HepG2 (cell line): Measurements from ENCODE around the gene PLEKHA6. TPM values are rescaled to one million over a fixed set of nuclear protein-coding genes. Genes with fewer than 3 reads are reported as not detected.

Experiments
- ATAC-seq: fragments of 200-7000 bp; cut with Tn5 transposase; 3 replicates; pipeline ENCODE4 v1.9.1; 2020; ENCODE audit warnings: mild to moderate bottlenecking, moderate library complexity
- BruUV-seq: library from RNA; stranded (reverse); fragments of 400-500 nt; replicated peaks from 2 replicates; lab custom pipeline; 2021; lab: Mats Ljungman, UMichigan
- CTCF ChIA-PET: fragments of 300-600 bp; formaldehyde crosslinking; extraction: SDS; loops from one replicate; lab custom pipeline; 2021; ENCODE audit warnings: low total read pairs, inconsistent platforms, low intra/inter-chr PET ratio; lab: Yijun Ruan, JAX
- POLR2A ChIA-PET: fragments of 350-600 bp; sonication (Branson Sonifier 250); formaldehyde crosslinking; loops from one replicate; lab custom pipeline; 2020; ENCODE audit warnings: antibody characterized with exemption, inconsistent platforms; lab: Yijun Ruan, JAX
- DNase-seq: peaks from one replicate; pipeline ENCODE4 v3.0.0-alpha.2; 2015; ENCODE audit warnings: low spot score
- FAIRE-seq: peaks from 3 replicates; lab custom pipeline; 2011; peaks lifted over from hg19 to GRCh38; lab: Jason Lieb, UNC
- H2AFZ ChIP-seq: one replicate; pipeline ENCODE4 v1.6.1; 2011; ENCODE audit warnings: low read length, inconsistent platforms
- H3K27ac ChIP-seq: fragments of 300-600 bp; 3 replicates; pipeline ENCODE4 v1.8.0; 2011; ENCODE audit warnings: mixed run types, mild to moderate bottlenecking, mixed read lengths, low read length, inconsistent platforms; ENCODE audit not compliant: insufficient read depth; ENCODE audit errors: extremely low read length
- H3K27me3 ChIP-seq, 2 experiments: fragments of 200-600 bp in 1 of 2; 2 replicates in 1 of 2; 3 replicates in 1 of 2; pipeline versions ENCODE4 v1.6.0 to v1.8.0; 2011; ENCODE audit warnings: low read length in 2 of 2, mild to moderate bottlenecking in 2 of 2, moderate library complexity in 2 of 2, inconsistent platforms in 1 of 2; ENCODE audit not compliant: insufficient read depth in 2 of 2, control insufficient read depth in 1 of 2
- H3K36me3 ChIP-seq, 2 experiments: fragments of 200-600 bp in 1 of 2; replicated peaks in 1 of 2; 2 replicates in 1 of 2; 3 replicates in 1 of 2; pipeline versions ENCODE4 v1.5.1 to v1.8.0; 2011; ENCODE audit warnings: low read length in 2 of 2, inconsistent platforms in 1 of 2; ENCODE audit not compliant: insufficient read depth in 2 of 2, control insufficient read depth in 1 of 2
- H3K4me1 ChIP-seq: 2 replicates; pipeline ENCODE4 v1.5.1; 2012; ENCODE audit warnings: low read length, inconsistent platforms; ENCODE audit not compliant: insufficient read depth
- H3K4me2 ChIP-seq: 2 replicates; pipeline ENCODE4 v1.6.0; 2011; ENCODE audit warnings: low read depth, low read length, inconsistent platforms
- H3K4me3 ChIP-seq, 3 experiments: fragments of 200-600 bp in 1 of 3; sonication (generic), shearing (Covaris generic) in 1 of 3; replicated peaks in 1 of 3; 2 replicates each; pipeline ENCODE4 v1.5.1; 2011 to 2016; ENCODE audit warnings: low read length in 3 of 3, inconsistent platforms in 2 of 3, low read depth in 2 of 3, mild to moderate bottlenecking in 2 of 3, control low read depth in 1 of 3, mixed read lengths in 1 of 3; ENCODE audit not compliant: insufficient read depth in 1 of 3
- H3K79me2 ChIP-seq: one replicate; pipeline ENCODE4 v1.6.1; 2011; ENCODE audit warnings: low read length, inconsistent platforms; ENCODE audit not compliant: insufficient read depth
- H3K9ac ChIP-seq: 2 replicates; pipeline ENCODE4 v1.6.0; 2011; ENCODE audit warnings: mild to moderate bottlenecking, low read depth, low read length, inconsistent platforms; ENCODE audit not compliant: insufficient read depth
- H3K9me3 ChIP-seq: 2 replicates; pipeline ENCODE4 v1.5.1; 2012; ENCODE audit warnings: mild to moderate bottlenecking, low read length
- H4K20me1 ChIP-seq: 2 replicates; pipeline ENCODE4 v1.6.0; 2011; ENCODE audit warnings: inconsistent platforms, mild to moderate bottlenecking, low read length, moderate library complexity; ENCODE audit not compliant: insufficient read depth
- ARID4A ChIP-seq: sonication (generic); formaldehyde crosslinking; IDR thresholded peaks from 2 replicates; pipeline ENCODE4 v1.5.0; 2020; ENCODE audit warnings: mild to moderate bottlenecking, missing genetic modification reagents, borderline replicate concordance
- CTCF ChIP-seq: sonication (generic); formaldehyde crosslinking; IDR thresholded peaks from 2 replicates; pipeline ENCODE4 v1.5.0; 2020; ENCODE audit warnings: mild to moderate bottlenecking, missing genetic modification reagents, moderate library complexity
- ESRRA ChIP-seq: sonication (generic); formaldehyde crosslinking; IDR thresholded peaks from 2 replicates; pipeline ENCODE4 v1.5.1; 2020; ENCODE audit warnings: mild to moderate bottlenecking, low read depth, missing genetic modification reagents
- NCOR1 ChIP-seq: fragments of 200-600 bp; sonication (generic); IDR thresholded peaks from 2 replicates; pipeline ENCODE4 v1.7.0; 2017; ENCODE audit warnings: antibody characterized with exemption, low read length, borderline replicate concordance
- NR2C2 ChIP-seq: sonication (generic); formaldehyde crosslinking; IDR thresholded peaks from 2 replicates; pipeline ENCODE4 v1.4.0; 2020; ENCODE audit warnings: missing genetic modification reagents, mild to moderate bottlenecking, moderate library complexity, borderline replicate concordance
- NR2F2 ChIP-seq: IDR thresholded peaks from 2 replicates; pipeline ENCODE4 v1.6.1; 2012; ENCODE audit warnings: low read depth, inconsistent platforms, borderline replicate concordance
- NR2F6 ChIP-seq, 2 experiments: IDR thresholded peaks; 2 replicates each; pipeline ENCODE4 v1.6.1; 2016; ENCODE audit warnings: antibody characterized with exemption in 1 of 2, mild to moderate bottlenecking in 1 of 2
- POGZ ChIP-seq: sonication (generic); formaldehyde crosslinking; IDR thresholded peaks from 2 replicates; pipeline ENCODE4 v1.4.0; 2020; ENCODE audit warnings: mild to moderate bottlenecking, missing genetic modification reagents
- TBX2 ChIP-seq: sonication (generic); formaldehyde crosslinking; IDR thresholded peaks from 2 replicates; pipeline ENCODE4 v1.5.0; 2020; ENCODE audit warnings: missing genetic modification reagents, mild to moderate bottlenecking, borderline replicate concordance
- THYN1 ChIP-seq: sonication (generic); formaldehyde crosslinking; IDR thresholded peaks from 2 replicates; pipeline ENCODE4 v1.8.1; 2023; ENCODE audit warnings: low read depth, mild to moderate bottlenecking, moderate library complexity, missing genetic modification reagents, borderline replicate concordance
- ZMYM4 ChIP-seq: sonication (generic); formaldehyde crosslinking; IDR thresholded peaks from 2 replicates; pipeline ENCODE4 v1.8.1; 2023; ENCODE audit warnings: mild to moderate bottlenecking, missing genetic modification reagents
- ZNF230 ChIP-seq: sonication (generic); formaldehyde crosslinking; IDR thresholded peaks from 2 replicates; pipeline ENCODE4 v1.4.0; 2020; ENCODE audit warnings: mild to moderate bottlenecking, missing genetic modification reagents
- ZNF274 ChIP-seq: sonication (generic); formaldehyde crosslinking; IDR thresholded peaks from 2 replicates; pipeline ENCODE4 v1.5.1; 2020; ENCODE audit warnings: mild to moderate bottlenecking, missing genetic modification reagents
- ZNF317 ChIP-seq: sonication (generic); formaldehyde crosslinking; IDR thresholded peaks from 2 replicates; pipeline ENCODE4 v1.5.0; 2020; ENCODE audit warnings: mild to moderate bottlenecking, missing genetic modification reagents
- ZNF34 ChIP-seq: sonication (generic); formaldehyde crosslinking; IDR thresholded peaks from 2 replicates; pipeline ENCODE4 v1.4.0; 2020; ENCODE audit warnings: mild to moderate bottlenecking, missing genetic modification reagents, borderline replicate concordance
- WGBS: methylation state at CpG from one replicate; pipeline ENCODE4 v1.1.6; 2017; ENCODE audit warnings: low lambda C conversion rate; 5-methylcytosine and 5-hydroxymethylcytosine counted together
- in situ Hi-C: cut with HindIII; loops from 2 replicates; pipeline ENCODE4 v1.10.0; 2017; ENCODE audit warnings: low pct_unique_long_range_greater_than_20kb; ENCODE audit not compliant: extremely low pct_ligation_motif_present
- intact Hi-C: fragments of 100-400 bp; cut with micrococcal nuclease; formaldehyde crosslinking; loops from one replicate; pipeline ENCODE4 v1.10.0; 2022; ENCODE audit not compliant: unreplicated experiment
- polyA plus RNA-seq, 8 experiments: library from polyadenylated mRNA; depleted of rRNA in 3 of 8; stranded (reverse) in 7 of 8; unstranded in 1 of 8; fragments of >200 nt; fragmentation: Illumina TruSeq in 4 of 8; extraction: Trizol in 4 of 8; gene quantifications; 2 replicates each; pipeline versions ENCODE4 v1.2.1 to v1.2.3, GENCODE V29; 2011 to 2016; ENCODE audit warnings: low read depth in 4 of 8, missing spikeins in 1 of 8, mixed read lengths in 1 of 8; ENCODE audit not compliant: insufficient read depth in 1 of 8
- total RNA-seq, 5 experiments: library from RNA; depleted of rRNA; stranded (reverse); fragments of >200 nt; fragmentation: Illumina TruSeq; extraction: Trizol; gene quantifications; 2 replicates each; pipeline ENCODE4 v1.2.3, GENCODE V29; 2016; ENCODE audit warnings: low read depth in 1 of 5

Gene PLEKHA6
- total and polyA plus RNA-seq, 2 of the 13 experiments (the other 11 are each of a cell fraction or from before 2014, with no cell fraction given): 5.3 to 11.4 TPM

- H3K4me1 ChIP-seq: peaks cover 21% of the 10 kb centered on the region
- H3K27me3 ChIP-seq: no peaks in the 10 kb centered on the region
- WGBS: 73% methylated on average over 12 of the region's 14 CpGs
- ChIA-PET POLR2A (interaction anchor here (1.0 kb wide), 1 partner anchor 47 kb away, joined by 4 read pairs; the partner anchor contains the start of gene GOLT1A), CTCF (no interaction called here)
- H3K27ac ChIP-seq: peak overlapping the region; percentile 4
- H3K9ac ChIP-seq: no peak overlapping the region
- intact Hi-C loops: no loop called here
- ATAC-seq (no peak; the same call in 2 of the 3 replicates), FAIRE-seq (no peak), DNase-seq (no peak)
- H4K20me1 ChIP-seq: no peaks in the 10 kb centered on the region
- H2AFZ ChIP-seq: no peak overlapping the region
- H3K4me3 ChIP-seq: no peak overlapping the region
- no peaks in the 10 kb centered on the region for H3K9me3 ChIP-seq
- BruUV-seq: no TSS peak
- no peaks in the 10 kb centered on the region for H3K79me2 ChIP-seq
- in situ Hi-C loops: loop anchor here (5.0 kb wide), 1 partner anchor 102 kb away; no protein-coding TSS in a partner anchor
- H3K36me3 ChIP-seq: peaks cover 16 to 40% of the 10 kb centered on the region in 2 experiments; a peak in 4 of 5 replicates
- no peak overlapping the region for H3K4me2 ChIP-seq
- no peak for TF ChIP-seq ZNF34 (CRISPR knock-in tag)
- no peak for TF ChIP-seq THYN1
- TF ChIP-seq TBX2 (CRISPR knock-in tag): peak; percentile 33; the same call in 1 of the 2 replicates
- TF ChIP-seq POGZ: no peak
- TF ChIP-seq ZMYM4: peak; percentile 55
- peak; percentile 90 for TF ChIP-seq ZNF317 (CRISPR knock-in tag)
- TF ChIP-seq ESRRA (CRISPR knock-in tag): 0 out of 2 replicates have a peak, but pooled peaks have one; percentile 24
- no peak for TF ChIP-seq ZNF230 (CRISPR knock-in tag)
- TF ChIP-seq CTCF (CRISPR knock-in tag): 0 out of 2 replicates have a peak, but pooled peaks have one; percentile 10
- 0 out of 2 replicates have a peak, but pooled peaks have one; percentile 16 for TF ChIP-seq NR2C2 (CRISPR knock-in tag)
- TF ChIP-seq ZNF274 (CRISPR knock-in tag): 0 out of 2 replicates have a peak, but pooled peaks have one; percentile 4
- no peak for TF ChIP-seq NCOR1
- peak; percentile 30; the same call in 1 of the 2 replicates for TF ChIP-seq ARID4A (CRISPR knock-in tag)
- TF ChIP-seq NR2F2: peak; percentile 67; the same call in 1 of the 2 replicates
- TF ChIP-seq NR2F6 (IDR thresholded peaks at IDR 0.05): peak; percentile 76
- TF ChIP-seq NR2F6 (CRISPR knock-in tag; IDR thresholded peaks at IDR 0.05): no peak; the same call in 1 of the 2 replicates
Observed at GRCh38 chr1:204260601-204261197, 99.0 kb downstream of the PLEKHA6 start.
